Mucosa of descending colon (tissue), 3 donors: ENCODE data around the gene STAB1. TPM values are rescaled to one million over a fixed set of nuclear protein-coding genes. Genes with fewer than 3 reads are reported as not detected.

Experiments
- ATAC-seq: fragments of 200-7000 bp; cut with Tn5 transposase; one replicate; pipeline ENCODE4 v1.9.1; 2020; ENCODE audit warnings: mild to moderate bottlenecking, moderate library complexity
- DNase-seq, 3 donors: peaks; one replicate each; pipeline ENCODE4 v3.0.0-alpha.2; 2020
- H3K36me3 ChIP-seq: fragments of 200-600 bp; one replicate; pipeline ENCODE4 v1.8.0; 2021; ENCODE audit warnings: low read depth, mild to moderate bottlenecking
- H3K4me1 ChIP-seq: fragments of 200-600 bp; one replicate; pipeline ENCODE4 v1.8.0; 2021; ENCODE audit warnings: low read depth, mild to moderate bottlenecking
- H3K4me3 ChIP-seq: fragments of 200-600 bp; one replicate; pipeline ENCODE4 v1.8.0; 2021; ENCODE audit warnings: mild to moderate bottlenecking
- H3K9me3 ChIP-seq: fragments of 200-600 bp; one replicate; pipeline ENCODE4 v1.8.0; 2021; ENCODE audit warnings: mild to moderate bottlenecking
- intact Hi-C, 2 donors: fragments of 100-400 bp; cut with DNase I in 1 of 2; cut with micrococcal nuclease in 1 of 2; formaldehyde crosslinking; loops; one replicate each; pipeline versions ENCODE4 v1.11.0 to v1.11.1; 2022; cut with DNase I, micrococcal nuclease
- total RNA-seq, 3 donors: library from RNA; stranded (reverse); fragmentation: NEBNext Ultra II Directional in 2 of 3; extraction: Animal tissue kit (Norgen Biotek cat#: 25700) in 2 of 3; gene quantifications; one replicate each; pipeline versions ENCODE4 v1.2.1 to v1.2.4, GENCODE V29; 2021 to 2023
- TF ChIP-seq, protein P1 (sequence below): fragments of 200-600 bp; IDR thresholded peaks from one replicate; pipeline ENCODE4 v1.8.0; 2022; ENCODE audit warnings: antibody characterized with exemption, mild to moderate bottlenecking
- donor health status: DM: no; HTN: no; CAD: no; lungs with moderate emphysema.
- donor health status: DM: no; HTN: no; CAD: no.
- donor health status: DM: no; HTN: yes; CAD: no.

Gene STAB1
- total RNA-seq, 3 donors from 2014 or later = 51.7 to 187 (median 145) TPM

DNA sequence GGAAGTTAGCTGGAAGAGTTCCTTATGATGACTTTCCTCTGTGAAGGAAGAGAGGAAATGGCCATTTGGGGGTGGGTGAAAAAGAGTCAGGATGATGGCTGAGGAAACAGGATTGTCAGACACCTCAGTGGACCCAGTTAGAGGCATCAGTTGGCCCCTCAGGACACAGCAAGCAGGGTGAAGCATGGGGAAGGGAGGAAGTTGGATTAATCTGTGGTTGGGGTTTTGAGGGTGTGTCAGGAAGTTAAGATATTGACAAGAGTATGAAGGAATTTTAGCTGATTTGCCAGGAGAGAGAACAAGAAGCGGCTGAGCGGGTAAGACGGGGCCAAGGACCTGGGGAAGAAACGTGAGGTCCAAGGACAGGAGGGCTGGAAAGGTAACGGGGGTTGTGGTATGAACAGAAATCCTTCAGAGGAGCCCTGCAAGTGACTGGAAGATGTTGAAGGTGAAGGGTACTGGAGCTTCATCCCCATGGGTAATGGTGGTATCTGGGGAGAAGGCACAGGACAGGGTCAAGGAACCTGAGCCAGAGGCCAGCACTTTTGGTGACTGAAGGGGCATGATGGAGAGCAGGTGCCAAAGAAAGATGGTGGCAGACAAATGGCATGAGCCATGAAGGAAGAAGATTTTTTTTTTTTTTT, 44.0 kb downstream of the STAB1 start:
- Histone ChIP-seq H3K4me3 (no peak overlapping the region), H3K4me1 (peaks cover 26% of the 10 kb centered on the region), H3K36me3 (peaks cover 4% of the 10 kb centered on the region), H3K9me3 (no peaks in the 10 kb centered on the region)
- no peak for ATAC-seq
- TF ChIP-seq, protein P1, sequence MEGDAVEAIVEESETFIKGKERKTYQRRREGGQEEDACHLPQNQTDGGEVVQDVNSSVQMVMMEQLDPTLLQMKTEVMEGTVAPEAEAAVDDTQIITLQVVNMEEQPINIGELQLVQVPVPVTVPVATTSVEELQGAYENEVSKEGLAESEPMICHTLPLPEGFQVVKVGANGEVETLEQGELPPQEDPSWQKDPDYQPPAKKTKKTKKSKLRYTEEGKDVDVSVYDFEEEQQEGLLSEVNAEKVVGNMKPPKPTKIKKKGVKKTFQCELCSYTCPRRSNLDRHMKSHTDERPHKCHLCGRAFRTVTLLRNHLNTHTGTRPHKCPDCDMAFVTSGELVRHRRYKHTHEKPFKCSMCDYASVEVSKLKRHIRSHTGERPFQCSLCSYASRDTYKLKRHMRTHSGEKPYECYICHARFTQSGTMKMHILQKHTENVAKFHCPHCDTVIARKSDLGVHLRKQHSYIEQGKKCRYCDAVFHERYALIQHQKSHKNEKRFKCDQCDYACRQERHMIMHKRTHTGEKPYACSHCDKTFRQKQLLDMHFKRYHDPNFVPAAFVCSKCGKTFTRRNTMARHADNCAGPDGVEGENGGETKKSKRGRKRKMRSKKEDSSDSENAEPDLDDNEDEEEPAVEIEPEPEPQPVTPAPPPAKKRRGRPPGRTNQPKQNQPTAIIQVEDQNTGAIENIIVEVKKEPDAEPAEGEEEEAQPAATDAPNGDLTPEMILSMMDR = no peak
- no peak for DNase-seq
- intact Hi-C loops = no loop called here

DNA sequence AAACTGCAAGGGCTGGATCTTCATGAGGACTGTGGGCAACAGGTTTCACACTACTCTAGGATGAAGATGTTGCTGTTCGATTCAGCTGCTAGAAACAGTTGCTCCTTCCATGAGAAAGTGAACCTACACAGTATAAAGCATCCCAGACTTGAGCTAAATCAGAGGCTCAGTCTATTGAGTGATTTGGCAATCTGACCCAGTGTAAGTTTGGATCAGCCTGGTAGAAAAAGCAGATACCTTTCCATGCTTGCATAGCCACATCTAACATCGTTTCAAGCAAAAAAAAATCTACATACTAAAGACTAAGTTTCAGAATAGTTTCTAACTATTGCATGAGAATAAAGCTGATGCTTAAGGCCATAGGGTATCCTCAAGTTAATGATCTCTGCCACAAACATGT, 45.9 kb downstream of the STAB1 start:
- TF ChIP-seq, protein P1 = no peak
- no peak overlapping the region for H3K4me3 ChIP-seq
- H3K4me1 ChIP-seq = peaks cover 23% of the 10 kb centered on the region
- H3K9me3 ChIP-seq = no peaks in the 10 kb centered on the region
- intact Hi-C loops = no loop called here
- ATAC-seq = no peak
- DNase-seq = no peak
- peaks cover 4% of the 10 kb centered on the region for H3K36me3 ChIP-seq

DNA sequence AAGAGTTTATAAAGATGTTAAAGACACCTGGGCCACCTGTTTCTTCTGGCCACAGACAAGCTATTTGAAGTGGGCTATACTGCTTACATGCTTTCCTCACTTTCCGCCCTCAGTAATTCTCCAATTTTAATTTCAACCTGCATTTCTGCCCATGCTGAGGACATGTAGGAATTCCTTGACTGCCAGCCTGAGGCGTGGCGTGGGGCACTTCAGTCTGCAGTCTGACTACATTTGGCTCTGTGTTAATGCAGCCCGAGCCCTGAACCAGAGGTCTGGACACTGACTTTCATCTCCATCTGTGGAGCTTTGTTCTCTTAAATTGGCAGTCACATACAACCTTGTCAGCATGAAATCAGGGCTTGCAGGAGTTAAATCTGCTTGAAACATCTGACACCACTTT, 49.8 kb downstream of the STAB1 start:
- Histone ChIP-seq H3K36me3 (peaks cover 4% of the 10 kb centered on the region), H3K9me3 (no peaks in the 10 kb centered on the region), H3K4me1 (no peaks in the 10 kb centered on the region), H3K4me3 (no peak overlapping the region)
- TF ChIP-seq, protein P1 = no peak
- ATAC-seq (no peak), DNase-seq (no peak)
- intact Hi-C loops = no loop called here

DNA sequence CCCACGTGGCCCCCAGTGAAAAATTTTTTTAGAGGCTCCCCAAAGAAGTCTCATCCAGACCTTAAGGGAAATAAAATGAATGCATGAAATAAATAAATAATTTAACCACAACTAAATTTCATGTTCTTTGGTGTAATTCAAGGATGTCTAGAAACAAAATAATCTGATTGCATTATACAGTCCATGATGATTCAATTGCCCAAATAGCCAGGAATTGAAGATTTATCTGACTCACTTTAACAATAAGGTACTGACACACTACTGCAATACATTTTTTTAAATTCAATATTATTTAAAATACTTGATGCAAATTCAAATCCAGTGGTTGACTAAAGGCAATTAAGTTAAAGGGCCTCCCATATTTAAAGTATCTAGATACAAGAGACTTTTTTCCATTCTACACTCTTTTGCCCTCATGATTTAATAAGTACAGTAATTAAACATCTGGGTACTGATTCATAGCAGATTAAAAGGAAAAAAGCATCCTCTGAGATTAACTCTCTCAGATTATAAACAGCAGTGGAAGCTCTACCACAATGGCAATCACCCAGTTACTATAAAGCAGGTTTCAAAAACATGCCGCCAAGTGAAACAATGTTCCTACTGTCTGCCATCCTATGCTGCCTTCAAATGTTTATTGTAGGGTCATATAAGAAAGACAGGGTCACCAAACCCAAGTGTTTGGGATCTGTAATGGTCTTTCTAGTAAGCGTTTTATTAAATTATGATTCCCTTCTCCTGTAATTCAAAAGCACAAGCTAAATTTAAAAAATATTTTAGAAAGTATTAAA, 51.2 kb downstream of the STAB1 start:
- H3K36me3 ChIP-seq = no peaks in the 10 kb centered on the region
- TF ChIP-seq, protein P1 = no peak
- H3K9me3 ChIP-seq = no peaks in the 10 kb centered on the region
- no peaks in the 10 kb centered on the region for H3K4me1 ChIP-seq
- intact Hi-C loops = no loop called here
- DNase-seq (no peak), ATAC-seq (peak; percentile 61)
- no peak overlapping the region for H3K4me3 ChIP-seq

DNA sequence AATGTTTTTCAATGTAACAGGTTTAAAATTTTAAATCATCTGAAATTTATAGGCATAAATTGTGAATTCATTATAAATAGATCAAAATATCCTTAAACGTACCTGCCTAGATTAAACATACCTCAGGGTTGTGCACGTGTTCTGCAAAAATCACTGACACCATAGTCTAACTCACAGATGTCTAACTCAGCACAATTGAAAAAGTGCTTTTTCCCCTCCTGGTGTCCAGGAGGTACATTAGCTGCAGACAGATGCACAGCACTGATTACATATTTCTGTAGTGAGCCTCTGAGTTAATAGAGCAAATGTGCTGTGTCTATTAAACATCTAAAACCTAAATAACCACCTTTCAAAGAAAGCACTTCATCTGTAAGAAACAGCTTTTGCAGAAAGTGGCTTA, 52.0 kb downstream of the STAB1 start:
- intact Hi-C loops = no loop called here
- TF ChIP-seq, protein P1 = no peak
- H3K4me1 ChIP-seq = no peaks in the 10 kb centered on the region
- DNase-seq = no peak
- H3K36me3 ChIP-seq = no peaks in the 10 kb centered on the region
- H3K4me3 ChIP-seq = no peak overlapping the region
- no peak for ATAC-seq
- no peaks in the 10 kb centered on the region for H3K9me3 ChIP-seq
